Sigmoid colon (tissue), 7 donors: Measurements from ENCODE around the gene MED17. TPM values are rescaled to one million over a fixed set of nuclear protein-coding genes. Genes with fewer than 3 reads are reported as not detected.

Source experiments
- DNase-seq: peaks from one replicate; pipeline ENCODE4 v3.0.0-alpha.2; 2019
- H3K27ac ChIP-seq, 4 donors: fragments of 200-600 bp; sonication (generic); one replicate each; pipeline ENCODE4 v1.5.1; 2016 to 2019; ENCODE audit warnings: mild to moderate bottlenecking in 1 of 4
- H3K27me3 ChIP-seq, 3 donors: fragments of 200-600 bp; sonication (generic); one replicate each; pipeline ENCODE4 v1.5.1; 2019; ENCODE audit warnings: mild to moderate bottlenecking in 1 of 3
- H3K36me3 ChIP-seq, 4 donors: fragments of 200-600 bp; sonication (generic); one replicate each; pipeline ENCODE4 v1.5.1; 2016 to 2019
- H3K4me1 ChIP-seq, 4 donors: fragments of 200-600 bp; sonication (generic); one replicate each; pipeline ENCODE4 v1.5.1; 2017 to 2019
- H3K4me3 ChIP-seq, 4 donors: fragments of 200-600 bp; sonication (generic); one replicate each; pipeline ENCODE4 v1.5.1; 2017 to 2019; ENCODE audit warnings: mild to moderate bottlenecking in 2 of 4, moderate library complexity in 1 of 4
- H3K9me3 ChIP-seq, 4 donors: fragments of 200-600 bp in 3 of 4; sonication (generic) in 3 of 4; one replicate each; pipeline versions ENCODE4 v1.5.1 to v1.6.1; 2013 to 2019
- EP300 ChIP-seq, 4 donors: sonication (generic); formaldehyde crosslinking; IDR thresholded peaks; one replicate each; pipeline ENCODE4 v1.6.1; 2017; ENCODE audit warnings: antibody characterized with exemption in 4 of 4
- POLR2A ChIP-seq, 2 donors: fragments of 450-650 bp; IDR thresholded peaks; one replicate each; pipeline ENCODE4 v1.6.1; 2016; ENCODE audit warnings: antibody characterized with exemption in 2 of 2, mild to moderate bottlenecking in 2 of 2, moderate library complexity in 2 of 2
- POLR2AphosphoS5 ChIP-seq, 4 donors: sonication (generic); formaldehyde crosslinking; IDR thresholded peaks; one replicate each; pipeline ENCODE4 v1.6.1; 2017; ENCODE audit warnings: antibody characterized with exemption in 4 of 4
- WGBS, 2 donors: extraction: QIAGEN DNeasy Blood & Tissue Kit; methylation state at CpG; one replicate each; pipeline ENCODE4 v1.1.7; 2013; 5-methylcytosine and 5-hydroxymethylcytosine counted together
- intact Hi-C: fragments of 100-400 bp; cut with DNase I; formaldehyde crosslinking; loops from one replicate; pipeline ENCODE4 v1.15.1; 2023
- polyA plus RNA-seq, 3 donors: library from polyadenylated mRNA; stranded (reverse); fragments of 200-250 nt; gene quantifications; one replicate each; pipeline ENCODE4 v1.2.3, GENCODE V29; 2013
- total RNA-seq, 4 donors: library from RNA; depleted of rRNA; stranded (reverse); fragments of >200 nt; gene quantifications; one replicate each; pipeline ENCODE4 v1.1.0, GENCODE V29; 2016
- TF ChIP-seq, protein P1 (sequence below), 4 experiments: fragments of 450-650 bp in 3 of 4; fragments of 200-600 bp in 1 of 4; IDR thresholded peaks; one replicate each; pipeline ENCODE4 v1.5.1; 2016 to 2019; ENCODE audit warnings: antibody characterized with exemption in 4 of 4, mild to moderate bottlenecking in 3 of 4, moderate library complexity in 2 of 4
- donor health status: healthy with polysubstance abuse.
- donor health status: Bipolar disorder and iron deficiency.
- donor health status: healthy.

MED17 gene, protein sequence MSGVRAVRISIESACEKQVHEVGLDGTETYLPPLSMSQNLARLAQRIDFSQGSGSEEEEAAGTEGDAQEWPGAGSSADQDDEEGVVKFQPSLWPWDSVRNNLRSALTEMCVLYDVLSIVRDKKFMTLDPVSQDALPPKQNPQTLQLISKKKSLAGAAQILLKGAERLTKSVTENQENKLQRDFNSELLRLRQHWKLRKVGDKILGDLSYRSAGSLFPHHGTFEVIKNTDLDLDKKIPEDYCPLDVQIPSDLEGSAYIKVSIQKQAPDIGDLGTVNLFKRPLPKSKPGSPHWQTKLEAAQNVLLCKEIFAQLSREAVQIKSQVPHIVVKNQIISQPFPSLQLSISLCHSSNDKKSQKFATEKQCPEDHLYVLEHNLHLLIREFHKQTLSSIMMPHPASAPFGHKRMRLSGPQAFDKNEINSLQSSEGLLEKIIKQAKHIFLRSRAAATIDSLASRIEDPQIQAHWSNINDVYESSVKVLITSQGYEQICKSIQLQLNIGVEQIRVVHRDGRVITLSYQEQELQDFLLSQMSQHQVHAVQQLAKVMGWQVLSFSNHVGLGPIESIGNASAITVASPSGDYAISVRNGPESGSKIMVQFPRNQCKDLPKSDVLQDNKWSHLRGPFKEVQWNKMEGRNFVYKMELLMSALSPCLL
- total RNA-seq (10 to 100 TPM; 19.9 to 28.9 (median 23.9) TPM), polyA plus RNA-seq (10 to 100 TPM in 1 of 3 donors, 1 to 10 TPM in 2; 7.2 to 12.8 (median 9.7) TPM)

DNA sequence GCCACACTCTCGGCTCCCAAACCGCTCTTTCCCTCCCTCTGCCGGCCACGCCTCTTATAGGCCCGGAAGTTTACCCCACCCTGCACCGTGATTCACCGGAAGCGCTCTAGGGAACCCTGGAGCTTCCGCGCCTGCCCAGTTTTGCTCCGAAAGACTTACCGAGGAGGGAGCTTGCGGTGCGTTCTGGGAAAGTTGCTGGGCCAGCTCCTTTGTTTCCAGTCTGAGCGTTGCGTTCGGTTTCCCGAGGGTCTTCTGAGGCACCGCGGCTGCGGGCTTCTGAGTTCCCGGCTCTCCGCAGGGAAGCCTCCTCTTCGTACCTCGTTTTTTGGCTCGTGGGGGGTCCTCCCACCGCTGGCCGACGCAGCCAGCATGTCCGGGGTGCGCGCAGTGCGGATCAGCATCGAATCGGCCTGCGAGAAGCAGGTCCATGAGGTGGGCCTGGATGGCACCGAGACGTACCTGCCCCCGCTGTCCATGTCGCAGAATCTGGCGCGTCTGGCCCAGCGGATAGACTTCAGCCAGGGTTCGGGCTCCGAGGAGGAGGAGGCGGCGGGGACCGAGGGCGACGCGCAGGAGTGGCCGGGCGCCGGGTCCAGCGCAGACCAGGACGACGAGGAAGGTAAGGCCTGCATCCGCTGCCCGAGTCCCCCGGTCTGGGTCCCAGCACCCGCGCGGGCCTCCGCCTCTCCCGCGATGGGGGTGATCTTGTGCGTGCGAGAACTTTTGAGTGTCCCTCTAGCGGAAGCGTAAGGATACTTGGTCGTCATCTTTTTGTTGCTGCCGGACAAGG lies at the start of gene MED17:
Gene MED17 (plus strand): TSS at position 138 of the 790 bp plus-strand sequence. CDS start 232 bp downstream, at position 370.
- peaks cover 0 to 17% (median 0%) of the 10 kb centered on the region in 4 donors for H3K36me3 ChIP-seq
- 0% methylated on average over 72 of the region's 72 CpGs for WGBS, 2 donors
- TF ChIP-seq POLR2A (IDR thresholded peaks at IDR 0.05) (peak; percentile 72 to 79), POLR2AphosphoS5 (IDR thresholded peaks at IDR 0.05) (peak; percentile 91 to 97 (median 94)), EP300 (IDR thresholded peaks at IDR 0.05) (no peak)
- TF ChIP-seq, protein P1, sequence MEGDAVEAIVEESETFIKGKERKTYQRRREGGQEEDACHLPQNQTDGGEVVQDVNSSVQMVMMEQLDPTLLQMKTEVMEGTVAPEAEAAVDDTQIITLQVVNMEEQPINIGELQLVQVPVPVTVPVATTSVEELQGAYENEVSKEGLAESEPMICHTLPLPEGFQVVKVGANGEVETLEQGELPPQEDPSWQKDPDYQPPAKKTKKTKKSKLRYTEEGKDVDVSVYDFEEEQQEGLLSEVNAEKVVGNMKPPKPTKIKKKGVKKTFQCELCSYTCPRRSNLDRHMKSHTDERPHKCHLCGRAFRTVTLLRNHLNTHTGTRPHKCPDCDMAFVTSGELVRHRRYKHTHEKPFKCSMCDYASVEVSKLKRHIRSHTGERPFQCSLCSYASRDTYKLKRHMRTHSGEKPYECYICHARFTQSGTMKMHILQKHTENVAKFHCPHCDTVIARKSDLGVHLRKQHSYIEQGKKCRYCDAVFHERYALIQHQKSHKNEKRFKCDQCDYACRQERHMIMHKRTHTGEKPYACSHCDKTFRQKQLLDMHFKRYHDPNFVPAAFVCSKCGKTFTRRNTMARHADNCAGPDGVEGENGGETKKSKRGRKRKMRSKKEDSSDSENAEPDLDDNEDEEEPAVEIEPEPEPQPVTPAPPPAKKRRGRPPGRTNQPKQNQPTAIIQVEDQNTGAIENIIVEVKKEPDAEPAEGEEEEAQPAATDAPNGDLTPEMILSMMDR (IDR thresholded peaks at IDR 0.05) = peak; percentile 30 to 48 (median 39)
- peak within 1 kb of the TSS; percentile 72 to 97 (median 88) for H3K4me3 ChIP-seq
- H3K27me3 ChIP-seq = no peaks in the 10 kb centered on the region
- intact Hi-C loops = loop anchor here (2.0 to 10.0 kb wide), 3 partner anchors 44 to 344 kb away; partner anchors contain the start of genes C11orf54, CEP295, PANX1 and TAF1D
- H3K27ac ChIP-seq = peak within 1 kb of the TSS; percentile 93 to 98 (median 96)
- DNase-seq = peak; percentile 96
- no peaks in the 10 kb centered on the region for H3K9me3 ChIP-seq
- H3K4me1 ChIP-seq = peaks cover 0 to 39% (median 37%) of the 10 kb centered on the region in 4 donors

DNA sequence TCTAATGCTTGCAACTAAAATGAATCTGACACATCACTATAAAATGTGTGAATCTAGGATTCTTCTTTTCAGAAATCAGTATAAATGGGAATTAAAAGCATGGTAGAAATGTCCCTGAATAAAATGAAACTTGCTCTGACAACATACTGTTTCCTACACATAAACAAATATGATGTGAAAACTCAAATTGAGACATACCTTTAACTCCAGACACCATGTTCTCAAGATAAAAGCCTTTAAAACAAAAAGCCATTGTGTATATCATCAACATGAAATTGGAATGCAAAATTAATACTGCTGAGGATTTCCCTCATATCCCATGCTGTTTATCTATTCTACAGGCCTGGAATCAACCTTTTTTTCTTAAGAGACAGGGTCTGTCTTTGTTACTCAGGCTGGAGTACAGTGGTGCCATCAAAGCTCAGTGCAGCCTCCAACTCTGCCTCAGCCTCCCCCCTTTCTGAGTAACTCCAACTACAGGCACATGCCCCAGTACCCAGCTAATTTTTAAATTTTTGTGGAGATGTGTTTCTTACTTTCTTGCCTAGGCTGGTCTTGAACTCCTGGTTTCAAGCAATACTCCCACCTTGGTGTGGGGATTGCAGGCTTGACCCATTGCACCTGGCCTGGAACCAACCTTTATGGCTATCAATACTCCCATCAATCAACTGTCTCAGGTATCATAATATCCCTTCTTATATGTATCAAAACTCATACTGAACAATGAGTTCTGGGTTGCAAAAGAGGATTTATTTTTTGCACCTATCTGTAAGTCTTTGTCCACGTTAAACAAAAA lies 49.5 kb upstream of the MED17 start:
- Histone ChIP-seq H3K9me3 (no peaks in the 10 kb centered on the region), H3K4me1 (peaks cover 0 to 41% (median 24%) of the 10 kb centered on the region in 4 donors), H3K27ac (no peak overlapping the region), H3K4me3 (no peak overlapping the region), H3K36me3 (peaks cover 52 to 96% (median 67%) of the 10 kb centered on the region in 4 donors), H3K27me3 (no peaks in the 10 kb centered on the region)
- TF ChIP-seq, protein P1 (IDR thresholded peaks at IDR 0.05) = no peak
- TF ChIP-seq EP300 (IDR thresholded peaks at IDR 0.05) (no peak), POLR2AphosphoS5 (IDR thresholded peaks at IDR 0.05) (no peak), POLR2A (IDR thresholded peaks at IDR 0.05) (no peak)
- DNase-seq = no peak
- 73 to 85% methylated on average over 1 of the region's 1 CpG for WGBS, 2 donors
- intact Hi-C loops = no loop called here

DNA sequence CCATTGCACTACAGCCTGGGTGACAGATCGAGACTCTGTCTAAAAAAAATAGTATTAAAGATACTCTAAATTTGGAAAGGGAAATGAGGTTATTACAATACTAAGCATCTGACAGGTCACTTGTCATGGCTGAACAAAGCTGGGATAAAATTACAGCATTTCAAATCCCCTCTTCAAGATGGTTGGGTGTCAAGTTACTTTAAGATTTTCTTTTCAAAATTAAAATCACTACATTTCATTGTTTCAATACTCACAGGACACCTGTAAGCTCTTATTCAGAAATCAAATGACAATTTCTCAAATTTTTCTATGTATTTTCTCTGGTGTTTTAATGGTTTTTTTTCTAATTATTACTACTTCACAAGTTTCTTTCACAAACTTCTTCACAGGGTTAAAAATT lies 48.5 kb upstream of the MED17 start:
- DNase-seq = no peak
- no peak overlapping the region for H3K4me3 ChIP-seq
- H3K9me3 ChIP-seq = no peaks in the 10 kb centered on the region
- no peaks in the 10 kb centered on the region for H3K27me3 ChIP-seq
- no peak for TF ChIP-seq EP300 (IDR thresholded peaks at IDR 0.05)
- TF ChIP-seq POLR2AphosphoS5 (IDR thresholded peaks at IDR 0.05) = no peak
- TF ChIP-seq, protein P1 (IDR thresholded peaks at IDR 0.05) = no peak
- no peak for TF ChIP-seq POLR2A (IDR thresholded peaks at IDR 0.05)
- WGBS, 2 donors = 86 to 91% methylated on average over 1 of the region's 1 CpG
- H3K27ac ChIP-seq = no peak overlapping the region
- H3K36me3 ChIP-seq = peaks cover 47 to 86% (median 62%) of the 10 kb centered on the region in 4 donors
- intact Hi-C loops = no loop called here
- H3K4me1 ChIP-seq = peaks cover 0 to 51% (median 34%) of the 10 kb centered on the region in 4 donors

DNA sequence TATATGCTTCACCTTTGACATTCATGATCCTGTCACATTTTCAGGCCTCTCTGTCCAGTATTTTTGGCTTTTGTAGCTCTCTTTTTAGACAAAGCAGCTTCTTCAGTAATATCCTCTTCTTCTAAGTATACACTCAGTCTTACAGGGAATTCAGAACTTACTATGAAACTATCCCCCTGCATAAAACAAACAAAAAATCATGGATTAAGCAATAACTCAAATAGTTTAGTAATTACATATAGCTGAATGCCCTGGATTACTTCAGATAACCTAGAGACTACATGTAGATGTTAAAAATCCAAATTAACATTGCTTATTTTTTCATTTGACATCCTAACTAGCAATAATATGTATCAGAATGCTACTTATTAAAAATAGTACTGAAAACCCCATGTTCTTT lies 48.0 kb upstream of the MED17 start:
- no peak for DNase-seq
- intact Hi-C loops = no loop called here
- Histone ChIP-seq H3K36me3 (peaks cover 42 to 81% (median 58%) of the 10 kb centered on the region in 4 donors), H3K9me3 (no peaks in the 10 kb centered on the region), H3K4me3 (no peak overlapping the region), H3K4me1 (peaks cover 0 to 51% (median 34%) of the 10 kb centered on the region in 4 donors), H3K27ac (no peak overlapping the region), H3K27me3 (no peaks in the 10 kb centered on the region)
- TF ChIP-seq EP300 (IDR thresholded peaks at IDR 0.05) = no peak
- TF ChIP-seq, protein P1 (IDR thresholded peaks at IDR 0.05) = no peak
- no peak for TF ChIP-seq POLR2AphosphoS5 (IDR thresholded peaks at IDR 0.05)
- no peak for TF ChIP-seq POLR2A (IDR thresholded peaks at IDR 0.05)
